Measurements from ENCODE around the gene SPINT2.
A peak's percentile ranks its signal among the peaks of the same experiment; 100 is the strongest.
"Not testable (repeated sequence)": the region's sequence is repeated elsewhere in the genome, so short reads cannot be mapped to it uniquely, and the experiment has no call there.

Gene SPINT2

GRCh38 chr19:38264486-38265212 is at the start of gene SPINT2:
TSS of gene SPINT2 (plus strand) at chr19:38264573. CDS start at chr19:38264893, 320 bp downstream.
- no peaks in the 10 kb centered on the region for H3K27me3 Mint-ChIP-seq
- intact Hi-C loops (cut with micrococcal nuclease), result loop anchor here (1.0 to 5.0 kb wide), 2 partner anchors 8 to 53 kb away; partner anchors contain the start of genes KCNK6, PPP1R14A and YIF1B
- H3K4me3 Mint-ChIP-seq, result peak within 1 kb of the TSS; percentile 99
- peaks cover 61% of the 10 kb centered on the region for H3K4me1 Mint-ChIP-seq (ENCODE audit: low read depth)
- peak within 1 kb of the TSS; percentile 98 for H3K27ac Mint-ChIP-seq
- H3K36me3 Mint-ChIP-seq (ENCODE audit: low read depth), result peaks cover 51% of the 10 kb centered on the region
- no peaks in the 10 kb centered on the region for H3K9me3 Mint-ChIP-seq

- Mint-ChIP-seq H3K9me3 (no peaks in the 10 kb centered on the region), H3K36me3 (ENCODE audit: low read depth) (no peaks in the 10 kb centered on the region), H3K4me3 (no peak overlapping the region), H3K27me3 (peaks cover 61% of the 10 kb centered on the region), H3K4me1 (ENCODE audit: low read depth) (peaks cover 8% of the 10 kb centered on the region), H3K27ac (no peak overlapping the region)
- intact Hi-C loops (cut with micrococcal nuclease), result no loop called here
Measured at GRCh38 chr19:38216785-38217641, 47.4 kb upstream of the SPINT2 start.

DNA sequence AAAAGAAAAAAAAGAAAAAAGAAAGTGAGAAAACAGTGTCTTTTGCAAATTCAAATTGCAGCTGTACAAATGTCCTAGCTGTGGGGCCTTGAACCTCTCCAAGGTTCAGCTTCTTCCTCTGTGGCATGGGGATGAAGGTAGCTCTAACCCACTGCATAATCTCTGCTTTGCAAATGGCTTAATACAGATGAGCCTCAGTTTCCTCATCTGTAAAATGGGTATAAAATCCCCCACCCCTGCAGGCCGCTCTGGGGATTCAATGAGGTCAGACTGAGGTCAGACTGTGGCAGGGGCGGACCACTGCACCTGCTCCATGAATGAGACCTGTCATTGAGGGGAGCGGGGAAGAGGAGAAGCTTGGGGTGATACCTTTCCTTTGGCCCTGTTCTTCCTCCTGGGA is 46.2 kb upstream of the SPINT2 start:
- H3K4me3 Mint-ChIP-seq, result no peak overlapping the region
- no peak overlapping the region for H3K27ac Mint-ChIP-seq
- H3K36me3 Mint-ChIP-seq (ENCODE audit: low read depth), result no peaks in the 10 kb centered on the region
- peaks cover 61% of the 10 kb centered on the region for H3K27me3 Mint-ChIP-seq
- H3K4me1 Mint-ChIP-seq (ENCODE audit: low read depth), result peaks cover 8% of the 10 kb centered on the region
- intact Hi-C loops (cut with micrococcal nuclease), result no loop called here
- H3K9me3 Mint-ChIP-seq, result no peaks in the 10 kb centered on the region

- H3K9me3 Mint-ChIP-seq, result no peaks in the 10 kb centered on the region
- H3K27ac Mint-ChIP-seq, result no peak overlapping the region
- intact Hi-C loops (cut with micrococcal nuclease), result no loop called here
- H3K4me3 Mint-ChIP-seq, result no peak overlapping the region
- H3K36me3 Mint-ChIP-seq (ENCODE audit: low read depth), result no peaks in the 10 kb centered on the region
- H3K4me1 Mint-ChIP-seq (ENCODE audit: low read depth), result peaks cover 3% of the 10 kb centered on the region
- peaks cover 61% of the 10 kb centered on the region for H3K27me3 Mint-ChIP-seq
Measured at GRCh38 chr19:38219221-38219620, 45.2 kb upstream of the SPINT2 start.

GRCh38 chr19:38221421-38221820 is 43.0 kb upstream of the SPINT2 start:
- Mint-ChIP-seq H3K9me3 (no peaks in the 10 kb centered on the region), H3K27ac (no peak overlapping the region), H3K4me1 (ENCODE audit: low read depth) (peaks cover 7% of the 10 kb centered on the region), H3K27me3 (peaks cover 68% of the 10 kb centered on the region), H3K36me3 (ENCODE audit: low read depth) (no peaks in the 10 kb centered on the region), H3K4me3 (no peak overlapping the region)
- intact Hi-C loops (cut with micrococcal nuclease), result loop anchor here (10.0 kb wide), 1 partner anchor 317 kb away; the partner anchor contains the start of genes SIPA1L3 and WDR87

- intact Hi-C loops (cut with micrococcal nuclease), result loop anchor here (10.0 kb wide), 1 partner anchor 317 kb away; the partner anchor contains the start of genes SIPA1L3 and WDR87
- H3K4me1 Mint-ChIP-seq (ENCODE audit: low read depth), result peaks cover 10% of the 10 kb centered on the region
- H3K36me3 Mint-ChIP-seq (ENCODE audit: low read depth), result no peaks in the 10 kb centered on the region
- peaks cover 74% of the 10 kb centered on the region for H3K27me3 Mint-ChIP-seq
- no peaks in the 10 kb centered on the region for H3K9me3 Mint-ChIP-seq
- no peak overlapping the region for H3K27ac Mint-ChIP-seq
- H3K4me3 Mint-ChIP-seq, result no peak overlapping the region
Measured at GRCh38 chr19:38221919-38222830, 42.2 kb upstream of the SPINT2 start.

DNA sequence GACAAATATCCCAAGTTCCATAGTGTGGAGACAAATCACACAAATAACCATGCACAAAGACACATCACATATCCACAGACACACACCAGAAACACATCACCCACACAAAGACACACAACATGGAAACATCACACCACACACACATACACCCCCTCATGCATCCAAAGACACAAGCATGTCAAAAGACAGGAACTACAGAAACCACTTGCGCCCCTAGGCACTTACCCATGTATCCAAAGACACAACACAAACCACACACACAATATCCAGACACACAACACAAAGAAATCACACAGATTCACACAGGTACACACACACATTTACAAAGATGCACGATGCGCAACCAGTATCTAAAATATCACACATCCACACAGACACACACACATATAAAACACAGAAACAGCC is 41.3 kb upstream of the SPINT2 start:
- Mint-ChIP-seq H3K27ac (no peak overlapping the region), H3K4me1 (ENCODE audit: low read depth) (peaks cover 10% of the 10 kb centered on the region), H3K4me3 (no peak overlapping the region), H3K36me3 (ENCODE audit: low read depth) (no peaks in the 10 kb centered on the region), H3K27me3 (peaks cover 81% of the 10 kb centered on the region), H3K9me3 (no peaks in the 10 kb centered on the region)
- intact Hi-C loops (cut with micrococcal nuclease), result loop anchor here (10.0 kb wide), 1 partner anchor 318 kb away; the partner anchor contains the start of genes SIPA1L3 and WDR87

DNA sequence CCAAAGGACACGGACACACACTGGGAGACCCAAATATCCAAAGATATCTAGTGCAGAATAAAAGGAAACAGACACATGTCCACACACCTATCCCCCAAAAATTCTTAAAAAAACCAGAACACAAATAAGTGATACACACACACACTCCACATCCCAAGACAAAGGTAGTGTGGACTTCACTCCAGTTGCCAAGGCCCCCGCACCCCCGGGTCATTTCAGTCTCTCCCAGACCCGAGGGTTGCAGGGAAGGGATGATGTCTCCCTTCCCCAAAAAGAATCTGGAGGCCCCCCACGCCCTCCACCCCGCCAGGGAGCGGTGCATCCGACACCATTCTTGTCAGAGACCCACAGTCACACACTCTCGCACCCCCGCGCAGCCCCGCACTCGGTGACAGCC is 40.8 kb upstream of the SPINT2 start:
- H3K36me3 Mint-ChIP-seq (ENCODE audit: low read depth), result no peaks in the 10 kb centered on the region
- no peak overlapping the region for H3K27ac Mint-ChIP-seq
- peaks cover 79% of the 10 kb centered on the region for H3K27me3 Mint-ChIP-seq
- intact Hi-C loops (cut with micrococcal nuclease), result loop anchor here (10.0 kb wide), 1 partner anchor 319 kb away; the partner anchor contains the start of genes SIPA1L3 and WDR87
- H3K9me3 Mint-ChIP-seq, result no peaks in the 10 kb centered on the region
- H3K4me1 Mint-ChIP-seq (ENCODE audit: low read depth), result peaks cover 12% of the 10 kb centered on the region
- peak overlapping the region; percentile 64 for H3K4me3 Mint-ChIP-seq

- intact Hi-C loops (cut with micrococcal nuclease), result loop anchor here (10.0 kb wide), 1 partner anchor 319 kb away; the partner anchor contains the start of genes SIPA1L3 and WDR87
- Mint-ChIP-seq H3K27me3 (peaks cover 83% of the 10 kb centered on the region), H3K4me1 (ENCODE audit: low read depth) (peaks cover 16% of the 10 kb centered on the region), H3K27ac (no peak within 1 kb of the TSS), H3K36me3 (ENCODE audit: low read depth) (no peaks in the 10 kb centered on the region), H3K9me3 (no peaks in the 10 kb centered on the region), H3K4me3 (peak within 1 kb of the TSS; percentile 64)
Measured at GRCh38 chr19:38224014-38224862, 40.1 kb upstream of the SPINT2 start, which contains the start of gene DPF1. TSS of gene DPF1 (minus strand) at chr19:38224222. CDS start at chr19:38224142, 80 bp downstream.

GRCh38 chr19:38224863-38225218 is 39.5 kb upstream of the SPINT2 start:
- intact Hi-C loops (cut with micrococcal nuclease), result loop anchor here (10.0 kb wide), 1 partner anchor 320 kb away; the partner anchor contains the start of genes SIPA1L3 and WDR87
- H3K27ac Mint-ChIP-seq; H3K9me3 Mint-ChIP-seq; H3K4me3 Mint-ChIP-seq; H3K36me3 Mint-ChIP-seq (ENCODE audit: low read depth): not testable (repeated sequence)
- peaks cover 86% of the 10 kb centered on the region for H3K27me3 Mint-ChIP-seq
- H3K4me1 Mint-ChIP-seq (ENCODE audit: low read depth), result peaks cover 16% of the 10 kb centered on the region

DNA sequence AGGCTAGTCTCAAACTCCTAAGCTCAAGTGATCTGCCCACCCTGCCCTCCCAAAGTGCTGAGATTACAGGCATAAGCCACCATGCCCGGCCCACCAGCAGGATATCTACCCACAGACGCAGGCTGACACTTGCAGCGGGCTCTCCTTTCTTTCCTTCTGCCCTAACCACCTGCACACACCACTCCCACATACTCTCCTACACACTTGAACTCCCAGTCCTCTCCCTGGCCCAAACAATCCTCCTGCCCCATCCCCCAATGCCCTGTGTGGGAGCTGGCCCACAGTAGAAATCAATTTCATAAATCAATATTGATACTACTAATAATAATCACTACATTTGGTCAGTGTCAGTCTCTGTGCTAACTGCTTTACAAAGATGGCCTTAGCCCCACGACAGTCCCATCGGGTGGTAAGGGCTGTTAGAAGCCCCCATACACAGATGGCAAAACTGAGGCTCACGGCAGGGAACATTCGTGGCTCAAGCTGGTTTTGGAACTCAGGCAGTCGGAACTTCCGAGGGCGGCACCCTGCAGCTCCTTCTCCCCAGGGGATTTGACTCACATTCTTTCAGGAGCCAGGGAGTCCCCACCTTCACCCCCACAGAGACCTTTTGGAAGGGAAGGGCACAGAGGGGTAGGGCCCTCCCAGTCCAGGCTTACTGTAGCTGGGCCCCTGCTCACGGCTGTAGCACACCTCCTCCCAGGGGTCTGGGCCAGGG is 36.9 kb upstream of the SPINT2 start:
- peaks cover 89% of the 10 kb centered on the region for H3K27me3 Mint-ChIP-seq
- no peaks in the 10 kb centered on the region for H3K36me3 Mint-ChIP-seq (ENCODE audit: low read depth)
- H3K27ac Mint-ChIP-seq, result no peak overlapping the region
- no peak overlapping the region for H3K4me3 Mint-ChIP-seq
- H3K4me1 Mint-ChIP-seq (ENCODE audit: low read depth), result peaks cover 16% of the 10 kb centered on the region
- no peaks in the 10 kb centered on the region for H3K9me3 Mint-ChIP-seq
- intact Hi-C loops (cut with micrococcal nuclease), result loop anchor here (10.0 kb wide), 1 partner anchor 323 kb away; the partner anchor contains the start of genes SIPA1L3 and WDR87

- Mint-ChIP-seq H3K4me3 (no peak overlapping the region), H3K27me3 (peaks cover 89% of the 10 kb centered on the region), H3K27ac (no peak overlapping the region), H3K9me3 (no peaks in the 10 kb centered on the region), H3K36me3 (ENCODE audit: low read depth) (no peaks in the 10 kb centered on the region), H3K4me1 (ENCODE audit: low read depth) (peaks cover 16% of the 10 kb centered on the region)
- intact Hi-C loops (cut with micrococcal nuclease), result loop anchor here (10.0 kb wide), 1 partner anchor 323 kb away; the partner anchor contains the start of genes SIPA1L3 and WDR87
Measured at GRCh38 chr19:38228005-38228377, 36.4 kb upstream of the SPINT2 start.
